ENCODE results near the gene FBRSL1. TPM values are rescaled to one million over a fixed set of nuclear protein-coding genes. Genes with fewer than 3 reads are reported as not detected.

Gene FBRSL1
- total RNA-seq, 4 donors from 2014 or later, result 14.4 to 28.1 (median 18.5) TPM

GRCh38 chr12:132466241-132467201 is 23.4 kb upstream of the FBRSL1 start:
- peaks cover 0 to 58% (median 10%) of the 10 kb centered on the region in 4 donors for H3K27me3 ChIP-seq
- WGBS, result 66% methylated on average over 10 of the region's 18 CpGs

GRCh38 chr12:132467511-132467910 is 22.4 kb upstream of the FBRSL1 start:
- no peak for TF ChIP-seq CTCF (IDR thresholded peaks at IDR 0.05)
- no peak for TF ChIP-seq POLR2AphosphoS5 (IDR thresholded peaks at IDR 0.05)
- TF ChIP-seq EP300 (IDR thresholded peaks at IDR 0.05), result no peak
- TF ChIP-seq POLR2A (IDR thresholded peaks at IDR 0.05; ENCODE audit: low read depth), result no peak
- Histone ChIP-seq H3K4me1 (no peaks in the 10 kb centered on the region), H3K4me3 (no peak overlapping the region), H3K27ac (replicated peaks in 1 of 4) (no peak overlapping the region), H3K27me3 (peaks cover 0 to 67% (median 10%) of the 10 kb centered on the region in 4 donors), H3K9me3 (no peaks in the 10 kb centered on the region), H3K36me3 (no peaks in the 10 kb centered on the region)
- 72% methylated on average over 13 of the region's 13 CpGs for WGBS
- intact Hi-C loops (cut with DNase I), result no loop called here
- DNase-seq (ENCODE audit: extremely low spot score), result no peak

More at GRCh38 chr12:132466241-132467201, 23.4 kb upstream of the FBRSL1 start:
- Histone ChIP-seq H3K9me3 (peaks cover 0 to 6% (median 2%) of the 10 kb centered on the region in 4 donors), H3K27ac (replicated peaks in 1 of 4) (no peak overlapping the region), H3K4me1 (no peaks in the 10 kb centered on the region), H3K36me3 (no peaks in the 10 kb centered on the region), H3K4me3 (no peak overlapping the region)
- no peak for DNase-seq (ENCODE audit: extremely low spot score)
- TF ChIP-seq EP300 (IDR thresholded peaks at IDR 0.05) (no peak), POLR2A (IDR thresholded peaks at IDR 0.05; ENCODE audit: low read depth) (no peak), CTCF (IDR thresholded peaks at IDR 0.05) (no peak), POLR2AphosphoS5 (IDR thresholded peaks at IDR 0.05) (no peak)
- intact Hi-C loops (cut with DNase I), result no loop called here

GRCh38 chr12:132469423-132469822 is 20.5 kb upstream of the FBRSL1 start:
- Histone ChIP-seq H3K9me3 (no peaks in the 10 kb centered on the region), H3K4me3 (no peak overlapping the region), H3K4me1 (no peaks in the 10 kb centered on the region), H3K27ac (replicated peaks in 1 of 4) (no peak overlapping the region), H3K36me3 (no peaks in the 10 kb centered on the region), H3K27me3 (peaks cover 0 to 67% (median 10%) of the 10 kb centered on the region in 4 donors)
- no peak for DNase-seq (ENCODE audit: extremely low spot score)
- no peak for TF ChIP-seq EP300 (IDR thresholded peaks at IDR 0.05)
- TF ChIP-seq CTCF (IDR thresholded peaks at IDR 0.05), result no peak
- TF ChIP-seq POLR2AphosphoS5 (IDR thresholded peaks at IDR 0.05), result no peak
- no peak for TF ChIP-seq POLR2A (IDR thresholded peaks at IDR 0.05; ENCODE audit: low read depth)
- intact Hi-C loops (cut with DNase I), result no loop called here
- 46% methylated on average over 9 of the region's 9 CpGs for WGBS

- WGBS, result 3% methylated on average over 3 of the region's 3 CpGs
These were observed 19.6 kb upstream of the FBRSL1 start for GRCh38 chr12:132470397-132470796.

More at GRCh38 chr12:132470397-132470796, 19.6 kb upstream of the FBRSL1 start:
- Histone ChIP-seq H3K27ac (replicated peaks in 1 of 4) (no peak overlapping the region), H3K9me3 (peaks cover 0 to under 1% (median 0%) of the 10 kb centered on the region in 4 donors), H3K4me3 (no peak overlapping the region), H3K4me1 (no peaks in the 10 kb centered on the region), H3K27me3 (peaks cover 0 to 58% (median 10%) of the 10 kb centered on the region in 4 donors), H3K36me3 (no peaks in the 10 kb centered on the region)
- TF ChIP-seq POLR2AphosphoS5 (IDR thresholded peaks at IDR 0.05) (no peak), CTCF (IDR thresholded peaks at IDR 0.05) (no peak), POLR2A (IDR thresholded peaks at IDR 0.05; ENCODE audit: low read depth) (no peak), EP300 (IDR thresholded peaks at IDR 0.05) (no peak)
- no peak for DNase-seq (ENCODE audit: extremely low spot score)
- intact Hi-C loops (cut with DNase I), result no loop called here

All from esophagus muscularis mucosa (tissue), 4 donors.